Panc1 (cell line): ENCODE data around the gene FAM89A. TPM values are rescaled to one million over a fixed set of nuclear protein-coding genes. Genes with fewer than 3 reads are reported as not detected.

ENCODE experiments used
- ATAC-seq: fragments of 200-7000 bp; cut with Tn5 transposase; 2 replicates; pipeline ENCODE4 v1.9.1; 2020; ENCODE audit warnings: mild to moderate bottlenecking, moderate library complexity
- BruUV-seq: library from RNA; stranded (reverse); fragments of 400-500 nt; replicated peaks from 2 replicates; lab custom pipeline; 2021; lab: Mats Ljungman, UMichigan
- CTCF ChIA-PET: fragments of 300-600 bp; sonication (Branson Sonifier 250); formaldehyde crosslinking; loops from one replicate; lab custom pipeline; 2022; ENCODE audit warnings: antibody characterized with exemption; lab: Charles Lee
- POLR2A ChIA-PET: fragments of 300-600 bp; sonication (Branson Sonifier 250); formaldehyde crosslinking; loops from one replicate; lab custom pipeline; 2022; ENCODE audit warnings: antibody characterized with exemption; lab: Charles Lee
- DNase-seq: peaks from one replicate; pipeline ENCODE4 v3.0.0-alpha.2; 2010; ENCODE audit warnings: low read depth, low spot score
- H3K27ac ChIP-seq: 2 replicates; pipeline ENCODE4 v1.5.1; 2011; ENCODE audit warnings: mild to moderate bottlenecking, low read length, inconsistent platforms
- H3K27me3 ChIP-seq: fragments of 200-500 bp; sonication (Bioruptor generic); 2 replicates; pipeline ENCODE4 v1.6.0; 2014; ENCODE audit warnings: low read length, inconsistent platforms; ENCODE audit not compliant: control insufficient read depth, insufficient read depth
- H3K36me3 ChIP-seq: fragments of 200-500 bp; sonication (Bioruptor generic); 2 replicates; pipeline ENCODE4 v1.5.1; 2014; ENCODE audit warnings: inconsistent platforms, mild to moderate bottlenecking, low read length, moderate library complexity; ENCODE audit not compliant: control insufficient read depth, insufficient read depth
- H3K4me1 ChIP-seq: 2 replicates; pipeline ENCODE4 v1.5.1; 2011; ENCODE audit warnings: inconsistent platforms, mild to moderate bottlenecking, low read length, moderate library complexity; ENCODE audit not compliant: control insufficient read depth, insufficient read depth
- H3K4me3 ChIP-seq, 2 experiments: 2 replicates each; pipeline ENCODE4 v1.5.1; 2011 to 2012; ENCODE audit warnings: low read depth in 2 of 2, low read length in 2 of 2, mild to moderate bottlenecking in 2 of 2, inconsistent platforms in 1 of 2, moderate library complexity in 1 of 2
- H3K9me3 ChIP-seq: fragments of 200-500 bp; sonication (Bioruptor generic); 2 replicates; pipeline ENCODE4 v1.5.1; 2014; ENCODE audit warnings: low read depth, mild to moderate bottlenecking, inconsistent platforms, low read length, moderate library complexity; ENCODE audit not compliant: control insufficient read depth, insufficient read depth
- POLR2AphosphoS5 ChIP-seq: IDR thresholded peaks from 2 replicates; pipeline ENCODE4 v1.6.1; 2012; ENCODE audit warnings: mild to moderate bottlenecking, low read depth, low read length, moderate library complexity
- SIN3A ChIP-seq: IDR thresholded peaks from 2 replicates; pipeline ENCODE4 v1.6.1; 2012; ENCODE audit warnings: low read depth, mild to moderate bottlenecking, low read length, moderate library complexity, borderline replicate concordance; ENCODE audit not compliant: insufficient read depth
- TCF7L2 ChIP-seq: IDR thresholded peaks from 2 replicates; pipeline ENCODE4 v1.6.1; 2011; ENCODE audit warnings: mild to moderate bottlenecking, low read depth, low read length, inconsistent platforms
- in situ Hi-C: cut with HindIII; loops from 2 replicates; pipeline ENCODE4 v1.10.0; 2016; ENCODE audit warnings: low sequenced_read_pairs, low pct_unique_long_range_greater_than_20kb
- intact Hi-C: fragments of 100-400 bp; cut with micrococcal nuclease; formaldehyde crosslinking; loops from one replicate; pipeline ENCODE4 v1.10.0; 2022; ENCODE audit not compliant: unreplicated experiment
- total RNA-seq: library from RNA; stranded (reverse); gene quantifications from one replicate; pipeline ENCODE4 v1.2.1, GENCODE V29; 2021; ENCODE audit not compliant: unreplicated experiment
- TF ChIP-seq, protein P1 (sequence below): fragments of 450-650 bp; IDR thresholded peaks from 2 replicates; pipeline ENCODE4 v1.5.1; 2017; ENCODE audit warnings: mild to moderate bottlenecking
- TF ChIP-seq, protein P2 (sequence below), 2 experiments: IDR thresholded peaks; 2 replicates each; pipeline ENCODE4 v1.6.1; 2011 to 2012; ENCODE audit warnings: low read depth in 2 of 2, control low read depth in 1 of 2, low read length in 1 of 2, mild to moderate bottlenecking in 1 of 2, moderate library complexity in 1 of 2; ENCODE audit not compliant: insufficient read depth in 1 of 2

FAM89A gene
- total RNA-seq, 1 experiment from 2014 or later: 2.2 TPM

GRCh38 chr1:231039161-231040018 lies 664 bp downstream of the FAM89A start:
- ATAC-seq: peak; percentile 73
- intact Hi-C loops (no loop called here), in situ Hi-C loops (no loop called here)
- H3K4me1 ChIP-seq: no peaks in the 10 kb centered on the region
- peaks cover 3% of the 10 kb centered on the region; the same call in 1 of the 2 replicates for H3K36me3 ChIP-seq
- TF ChIP-seq, protein P1, sequence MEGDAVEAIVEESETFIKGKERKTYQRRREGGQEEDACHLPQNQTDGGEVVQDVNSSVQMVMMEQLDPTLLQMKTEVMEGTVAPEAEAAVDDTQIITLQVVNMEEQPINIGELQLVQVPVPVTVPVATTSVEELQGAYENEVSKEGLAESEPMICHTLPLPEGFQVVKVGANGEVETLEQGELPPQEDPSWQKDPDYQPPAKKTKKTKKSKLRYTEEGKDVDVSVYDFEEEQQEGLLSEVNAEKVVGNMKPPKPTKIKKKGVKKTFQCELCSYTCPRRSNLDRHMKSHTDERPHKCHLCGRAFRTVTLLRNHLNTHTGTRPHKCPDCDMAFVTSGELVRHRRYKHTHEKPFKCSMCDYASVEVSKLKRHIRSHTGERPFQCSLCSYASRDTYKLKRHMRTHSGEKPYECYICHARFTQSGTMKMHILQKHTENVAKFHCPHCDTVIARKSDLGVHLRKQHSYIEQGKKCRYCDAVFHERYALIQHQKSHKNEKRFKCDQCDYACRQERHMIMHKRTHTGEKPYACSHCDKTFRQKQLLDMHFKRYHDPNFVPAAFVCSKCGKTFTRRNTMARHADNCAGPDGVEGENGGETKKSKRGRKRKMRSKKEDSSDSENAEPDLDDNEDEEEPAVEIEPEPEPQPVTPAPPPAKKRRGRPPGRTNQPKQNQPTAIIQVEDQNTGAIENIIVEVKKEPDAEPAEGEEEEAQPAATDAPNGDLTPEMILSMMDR: no peak
- TF ChIP-seq TCF7L2 (no peak), SIN3A (no peak), POLR2AphosphoS5 (no peak)
- TF ChIP-seq, protein P2, sequence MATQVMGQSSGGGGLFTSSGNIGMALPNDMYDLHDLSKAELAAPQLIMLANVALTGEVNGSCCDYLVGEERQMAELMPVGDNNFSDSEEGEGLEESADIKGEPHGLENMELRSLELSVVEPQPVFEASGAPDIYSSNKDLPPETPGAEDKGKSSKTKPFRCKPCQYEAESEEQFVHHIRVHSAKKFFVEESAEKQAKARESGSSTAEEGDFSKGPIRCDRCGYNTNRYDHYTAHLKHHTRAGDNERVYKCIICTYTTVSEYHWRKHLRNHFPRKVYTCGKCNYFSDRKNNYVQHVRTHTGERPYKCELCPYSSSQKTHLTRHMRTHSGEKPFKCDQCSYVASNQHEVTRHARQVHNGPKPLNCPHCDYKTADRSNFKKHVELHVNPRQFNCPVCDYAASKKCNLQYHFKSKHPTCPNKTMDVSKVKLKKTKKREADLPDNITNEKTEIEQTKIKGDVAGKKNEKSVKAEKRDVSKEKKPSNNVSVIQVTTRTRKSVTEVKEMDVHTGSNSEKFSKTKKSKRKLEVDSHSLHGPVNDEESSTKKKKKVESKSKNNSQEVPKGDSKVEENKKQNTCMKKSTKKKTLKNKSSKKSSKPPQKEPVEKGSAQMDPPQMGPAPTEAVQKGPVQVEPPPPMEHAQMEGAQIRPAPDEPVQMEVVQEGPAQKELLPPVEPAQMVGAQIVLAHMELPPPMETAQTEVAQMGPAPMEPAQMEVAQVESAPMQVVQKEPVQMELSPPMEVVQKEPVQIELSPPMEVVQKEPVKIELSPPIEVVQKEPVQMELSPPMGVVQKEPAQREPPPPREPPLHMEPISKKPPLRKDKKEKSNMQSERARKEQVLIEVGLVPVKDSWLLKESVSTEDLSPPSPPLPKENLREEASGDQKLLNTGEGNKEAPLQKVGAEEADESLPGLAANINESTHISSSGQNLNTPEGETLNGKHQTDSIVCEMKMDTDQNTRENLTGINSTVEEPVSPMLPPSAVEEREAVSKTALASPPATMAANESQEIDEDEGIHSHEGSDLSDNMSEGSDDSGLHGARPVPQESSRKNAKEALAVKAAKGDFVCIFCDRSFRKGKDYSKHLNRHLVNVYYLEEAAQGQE (IDR thresholded peaks at IDR 0.05; ENCODE audit: insufficient read depth in 1 of 2, low read depth in 2 of 2, low read length in 1 of 2): no peak
- H3K27me3 ChIP-seq: peaks cover 12% of the 10 kb centered on the region
- H3K4me3 ChIP-seq: peak overlapping the region; percentile 45 to 51
- ChIA-PET POLR2A (interaction anchor here (0.7 kb wide), 1 partner anchor 448 kb away, joined by 3 read pairs; no protein-coding TSS in a partner anchor), CTCF (interaction anchor here (0.5 kb wide), 1 partner anchor 88 kb away, joined by 3 read pairs; no protein-coding TSS in a partner anchor)
- no TSS peak for BruUV-seq
- no peak overlapping the region for H3K27ac ChIP-seq
- H3K9me3 ChIP-seq: no peaks in the 10 kb centered on the region
- no peak for DNase-seq

GRCh38 chr1:231037585-231038517 lies 2.2 kb downstream of the FAM89A start:
- no TSS peak for BruUV-seq
- POLR2A ChIA-PET: no interaction called here
- H3K4me1 ChIP-seq: no peaks in the 10 kb centered on the region
- DNase-seq (no peak), ATAC-seq (no peak)
- CTCF ChIA-PET: no interaction called here
- H3K27ac ChIP-seq: no peak overlapping the region
- no peaks in the 10 kb centered on the region for H3K9me3 ChIP-seq
- in situ Hi-C loops (no loop called here), intact Hi-C loops (no loop called here)
- H3K4me3 ChIP-seq: no peak overlapping the region
- peaks cover 3% of the 10 kb centered on the region; the same call in 1 of the 2 replicates for H3K36me3 ChIP-seq
- TF ChIP-seq SIN3A: no peak
- TF ChIP-seq, protein P2 (IDR thresholded peaks at IDR 0.05; ENCODE audit: insufficient read depth in 1 of 2, low read depth in 2 of 2, low read length in 1 of 2): no peak
- no peak for TF ChIP-seq TCF7L2
- TF ChIP-seq, protein P1: no peak
- no peak for TF ChIP-seq POLR2AphosphoS5
- H3K27me3 ChIP-seq: peaks cover 12% of the 10 kb centered on the region
